ENCODE measurements around the gene ERG28.

DNA sequence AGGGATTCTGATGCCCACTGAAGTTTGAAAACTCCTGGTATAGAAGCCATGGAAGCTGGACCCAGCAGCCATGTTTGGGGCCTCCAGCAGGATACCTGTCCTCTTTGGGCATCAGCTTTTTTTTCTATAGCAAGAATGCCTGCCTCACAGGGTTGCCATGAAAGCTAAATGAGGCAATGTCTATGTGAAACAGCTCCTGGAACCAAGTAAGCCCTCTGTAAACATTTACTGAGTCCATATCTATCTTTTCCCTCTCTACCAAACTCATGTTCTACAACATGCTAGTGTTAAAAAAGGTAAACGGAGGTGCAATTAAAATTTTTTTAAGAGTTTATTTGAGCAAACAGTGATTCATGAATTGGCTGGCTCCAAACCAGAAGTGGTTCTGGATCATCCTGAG, 53.6 kb downstream of the ERG28 start:
- TF ChIP-seq, protein P1, sequence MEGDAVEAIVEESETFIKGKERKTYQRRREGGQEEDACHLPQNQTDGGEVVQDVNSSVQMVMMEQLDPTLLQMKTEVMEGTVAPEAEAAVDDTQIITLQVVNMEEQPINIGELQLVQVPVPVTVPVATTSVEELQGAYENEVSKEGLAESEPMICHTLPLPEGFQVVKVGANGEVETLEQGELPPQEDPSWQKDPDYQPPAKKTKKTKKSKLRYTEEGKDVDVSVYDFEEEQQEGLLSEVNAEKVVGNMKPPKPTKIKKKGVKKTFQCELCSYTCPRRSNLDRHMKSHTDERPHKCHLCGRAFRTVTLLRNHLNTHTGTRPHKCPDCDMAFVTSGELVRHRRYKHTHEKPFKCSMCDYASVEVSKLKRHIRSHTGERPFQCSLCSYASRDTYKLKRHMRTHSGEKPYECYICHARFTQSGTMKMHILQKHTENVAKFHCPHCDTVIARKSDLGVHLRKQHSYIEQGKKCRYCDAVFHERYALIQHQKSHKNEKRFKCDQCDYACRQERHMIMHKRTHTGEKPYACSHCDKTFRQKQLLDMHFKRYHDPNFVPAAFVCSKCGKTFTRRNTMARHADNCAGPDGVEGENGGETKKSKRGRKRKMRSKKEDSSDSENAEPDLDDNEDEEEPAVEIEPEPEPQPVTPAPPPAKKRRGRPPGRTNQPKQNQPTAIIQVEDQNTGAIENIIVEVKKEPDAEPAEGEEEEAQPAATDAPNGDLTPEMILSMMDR (IDR thresholded peaks at IDR 0.05): no peak
- no peak for TF ChIP-seq EZH2phosphoT487 (IDR thresholded peaks at IDR 0.05)

Measured in neural progenitor cell (in vitro differentiated cells).